Measurements from ENCODE around the gene XBP1. TPM values are rescaled to one million over a fixed set of nuclear protein-coding genes. Genes with fewer than 3 reads are reported as not detected.
A peak's percentile ranks its signal among the peaks of the same experiment; 100 is the strongest.

The XBP1 gene
- total and polyA plus RNA-seq, 2 donors (not counting 1 experiment from before 2014, with no cell fraction given) = 16.8 to 69.8 TPM

- H3K4me3 ChIP-seq (ENCODE audit: control extremely low read depth in 1 of 5, extremely low read depth in 1 of 5, insufficient read depth in 1 of 5, low read depth in 2 of 5, low read length in 4 of 5) = no peak overlapping the region
Measured at GRCh38 chr22:28817919-28818859, 17.8 kb upstream of the XBP1 start.

More at GRCh38 chr22:28817919-28818859, 17.8 kb upstream of the XBP1 start:
- no peak for TF ChIP-seq EZH2 (IDR thresholded peaks at IDR 0.05; ENCODE audit: borderline replicate concordance, insufficient read depth, low read depth, low read length, poor library complexity, severe bottlenecking)
- TF ChIP-seq, protein P1, sequence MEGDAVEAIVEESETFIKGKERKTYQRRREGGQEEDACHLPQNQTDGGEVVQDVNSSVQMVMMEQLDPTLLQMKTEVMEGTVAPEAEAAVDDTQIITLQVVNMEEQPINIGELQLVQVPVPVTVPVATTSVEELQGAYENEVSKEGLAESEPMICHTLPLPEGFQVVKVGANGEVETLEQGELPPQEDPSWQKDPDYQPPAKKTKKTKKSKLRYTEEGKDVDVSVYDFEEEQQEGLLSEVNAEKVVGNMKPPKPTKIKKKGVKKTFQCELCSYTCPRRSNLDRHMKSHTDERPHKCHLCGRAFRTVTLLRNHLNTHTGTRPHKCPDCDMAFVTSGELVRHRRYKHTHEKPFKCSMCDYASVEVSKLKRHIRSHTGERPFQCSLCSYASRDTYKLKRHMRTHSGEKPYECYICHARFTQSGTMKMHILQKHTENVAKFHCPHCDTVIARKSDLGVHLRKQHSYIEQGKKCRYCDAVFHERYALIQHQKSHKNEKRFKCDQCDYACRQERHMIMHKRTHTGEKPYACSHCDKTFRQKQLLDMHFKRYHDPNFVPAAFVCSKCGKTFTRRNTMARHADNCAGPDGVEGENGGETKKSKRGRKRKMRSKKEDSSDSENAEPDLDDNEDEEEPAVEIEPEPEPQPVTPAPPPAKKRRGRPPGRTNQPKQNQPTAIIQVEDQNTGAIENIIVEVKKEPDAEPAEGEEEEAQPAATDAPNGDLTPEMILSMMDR (IDR thresholded peaks at IDR 0.05) = no peak
- Histone ChIP-seq H4K20me1 (ENCODE audit: control insufficient read depth, insufficient read depth, low read length, poor library complexity, severe bottlenecking) (no peaks in the 10 kb centered on the region), H3K4me1 (ENCODE audit: control insufficient read depth in 2 of 2, insufficient read depth in 2 of 2, low read length in 2 of 2) (peaks cover 13 to 23% of the 10 kb centered on the region in 2 donors), H3K9ac (ENCODE audit: low read length) (no peak overlapping the region), H3K4me2 (replicated peaks; ENCODE audit: low read depth, low read length, poor library complexity, severe bottlenecking) (no peak overlapping the region), H3K9me3 (ENCODE audit: control extremely low read depth in 1 of 3, control insufficient read depth in 2 of 3, insufficient read depth in 1 of 3, low read length in 2 of 3) (no peaks in the 10 kb centered on the region), H2AFZ (ENCODE audit: insufficient read depth, low read depth, low read length, poor library complexity, severe bottlenecking) (no peak overlapping the region), H3K27me3 (replicated peaks in 1 of 4; ENCODE audit: control extremely low read depth in 1 of 4, control insufficient read depth in 3 of 4, insufficient read depth in 4 of 4, low read length in 3 of 4) (no peaks in the 10 kb centered on the region), H3K79me2 (ENCODE audit: control insufficient read depth, insufficient read depth, low read length) (no peaks in the 10 kb centered on the region), H3K27ac (ENCODE audit: low read length in 2 of 2) (no peak overlapping the region), H3K36me3 (replicated peaks in 1 of 2; ENCODE audit: control extremely low read depth in 1 of 2, control insufficient read depth in 1 of 2, extremely low read depth in 1 of 2, insufficient read depth in 2 of 2, low read length in 1 of 2) (no peaks in the 10 kb centered on the region)
- ChIA-PET CTCF (interaction anchor here (0.6 to 4.4 kb wide), 5 partner anchors 11 to 223 kb away, joined by 3 to 24 read pairs (median 4); no protein-coding TSS in a partner anchor), POLR2A (no interaction called here)
- Mint-ChIP-seq H3K27me3 (no peaks in the 10 kb centered on the region), H3K4me3 (no peak overlapping the region), H3K9me3 (ENCODE audit: insufficient read depth) (no peaks in the 10 kb centered on the region), H3K27ac (peak overlapping the region; percentile 37), H3K4me1 (peaks cover 29% of the 10 kb centered on the region)
- 69% methylated on average over 7 of the region's 14 CpGs for WGBS (ENCODE audit: insufficient coverage)
- ATAC-seq (ENCODE audit: low read depth) (no peak), DNase-seq (no peak)
- intact Hi-C loops (cut with micrococcal nuclease) = no loop called here

All from B cell (primary cell).